CD14-positive monocyte (primary cell): ENCODE measurements around the gene EXOC4. TPM values are rescaled to one million over a fixed set of nuclear protein-coding genes. Genes with fewer than 3 reads are reported as not detected.

Source experiments
- DNase-seq, 3 donors: peaks; one replicate each; pipeline ENCODE4 v3.0.0-alpha.2; 2011 to 2022
- H2AFZ ChIP-seq: 2 replicates; pipeline ENCODE4 v1.6.0; 2012; ENCODE audit warnings: mild to moderate bottlenecking, low read depth, low read length, inconsistent platforms; ENCODE audit not compliant: insufficient read depth, poor library complexity, severe bottlenecking
- H3K27ac ChIP-seq, 2 donors: 1 replicate in 1 of 2; 2 replicates in 1 of 2; pipeline ENCODE4 v1.5.1; 2012 to 2013; ENCODE audit warnings: low read length in 2 of 2, control low read depth in 1 of 2, inconsistent platforms in 1 of 2, low read depth in 1 of 2, mild to moderate bottlenecking in 1 of 2
- H3K27me3 ChIP-seq, 2 donors: one replicate each; pipeline versions ENCODE4 v1.6.0 to v1.6.1; 2011 to 2013; ENCODE audit warnings: low read length in 2 of 2; ENCODE audit not compliant: control insufficient read depth in 2 of 2, insufficient read depth in 2 of 2
- H3K36me3 ChIP-seq, 2 donors: replicated peaks in 1 of 2; 1 replicate in 1 of 2; 2 replicates in 1 of 2; pipeline versions ENCODE4 v1.5.1 to v1.6.1; 2012 to 2013; ENCODE audit warnings: low read length in 2 of 2, control low read depth in 1 of 2, inconsistent platforms in 1 of 2, mild to moderate bottlenecking in 1 of 2; ENCODE audit not compliant: insufficient read depth in 2 of 2, control insufficient read depth in 1 of 2
- H3K4me1 ChIP-seq, 2 donors: 1 replicate in 1 of 2; 2 replicates in 1 of 2; pipeline versions ENCODE4 v1.5.1 to v1.6.1; 2012 to 2013; ENCODE audit warnings: low read length in 2 of 2, control low read depth in 1 of 2, inconsistent platforms in 1 of 2, mild to moderate bottlenecking in 1 of 2, moderate library complexity in 1 of 2; ENCODE audit not compliant: insufficient read depth in 2 of 2, control insufficient read depth in 1 of 2
- H3K4me2 ChIP-seq: replicated peaks from 2 replicates; pipeline ENCODE3; 2012; ENCODE audit warnings: low read length, moderate library complexity, mild to moderate bottlenecking; ENCODE audit not compliant: poor library complexity, severe bottlenecking; ENCODE audit errors: extremely low read depth
- H3K4me3 ChIP-seq, 3 experiments: fragments of 200-600 bp in 1 of 3; sonication (generic) in 1 of 3; replicated peaks in 1 of 3; 1 replicate in 2 of 3; 2 replicates in 1 of 3; pipeline ENCODE4 v1.5.1; 2011 to 2013; ENCODE audit warnings: low read length in 3 of 3, mild to moderate bottlenecking in 3 of 3, control low read depth in 2 of 3, low read depth in 2 of 3, inconsistent platforms in 1 of 3, moderate library complexity in 1 of 3
- H3K79me2 ChIP-seq: 2 replicates; pipeline ENCODE4 v1.6.0; 2012; ENCODE audit warnings: mild to moderate bottlenecking, control low read depth, inconsistent platforms, low read length, moderate library complexity; ENCODE audit not compliant: insufficient read depth
- H3K9ac ChIP-seq: 2 replicates; pipeline ENCODE4 v1.6.0; 2017; ENCODE audit warnings: low read length, mild to moderate bottlenecking; ENCODE audit not compliant: insufficient read depth, poor library complexity, severe bottlenecking
- H3K9me3 ChIP-seq, 2 donors: replicated peaks in 1 of 2; 1 replicate in 1 of 2; 2 replicates in 1 of 2; pipeline versions ENCODE4 v1.5.1 to v1.6.1; 2012 to 2013; ENCODE audit warnings: low read length in 2 of 2, control low read depth in 1 of 2; ENCODE audit not compliant: control insufficient read depth in 1 of 2, insufficient read depth in 1 of 2
- H4K20me1 ChIP-seq: 2 replicates; pipeline ENCODE4 v1.6.0; 2012; ENCODE audit warnings: mild to moderate bottlenecking, low read length, control low read depth, moderate library complexity; ENCODE audit not compliant: insufficient read depth
- H3K27ac Mint-ChIP-seq, 7 donors: one replicate each; pipeline ENCODE4 v1.8.0; 2020; ENCODE audit warnings: mild to moderate bottlenecking in 7 of 7, mixed read lengths in 7 of 7, moderate library complexity in 6 of 7, inconsistent platforms in 2 of 7
- H3K27me3 Mint-ChIP-seq, 3 donors: one replicate each; pipeline ENCODE4 v1.8.0; 2021 to 2022; ENCODE audit warnings: low read depth in 3 of 3, mild to moderate bottlenecking in 3 of 3, mixed read lengths in 3 of 3, moderate library complexity in 3 of 3, inconsistent platforms in 1 of 3
- H3K36me3 Mint-ChIP-seq, 2 donors: one replicate each; pipeline ENCODE4 v1.8.0; 2020; ENCODE audit warnings: mixed read lengths in 2 of 2, inconsistent platforms in 1 of 2, mild to moderate bottlenecking in 1 of 2
- H3K4me1 Mint-ChIP-seq: one replicate; pipeline ENCODE4 v1.8.0; 2020; ENCODE audit warnings: mild to moderate bottlenecking, mixed read lengths
- H3K4me3 Mint-ChIP-seq, 2 donors: one replicate each; pipeline ENCODE4 v1.8.0; 2020; ENCODE audit warnings: mild to moderate bottlenecking in 2 of 2, mixed read lengths in 2 of 2, moderate library complexity in 1 of 2
- H3K9me3 Mint-ChIP-seq, 7 donors: one replicate each; pipeline ENCODE4 v1.8.0; 2020 to 2022; ENCODE audit warnings: mixed read lengths in 7 of 7, mild to moderate bottlenecking in 6 of 7, moderate library complexity in 6 of 7, inconsistent platforms in 2 of 7
- WGBS: methylation state at CpG from one replicate; pipeline ENCODE4 v1.1.5; 2013; ENCODE audit warnings: missing lambda C conversion rate; ENCODE audit not compliant: insufficient coverage; 5-methylcytosine and 5-hydroxymethylcytosine counted together
- intact Hi-C, 2 donors: fragments of 100-400 bp; cut with micrococcal nuclease; formaldehyde crosslinking; loops; one replicate each; pipeline versions ENCODE4 v1.15.0 to v1.15.1; 2023
- polyA plus RNA-seq, 3 donors: library from polyadenylated mRNA; depleted of rRNA in 1 of 3; unstranded in 2 of 3; stranded (reverse) in 1 of 3; fragments of 300-500 nt in 2 of 3; fragments of >200 nt in 1 of 3; fragmentation: Illumina TruSeq in 2 of 3; gene quantifications; 1 replicate in 2 of 3; 2 replicates in 1 of 3; pipeline ENCODE4 v1.2.3, GENCODE V29; 2012 to 2021
- TF ChIP-seq, protein P1 (sequence below): fragments of 200-600 bp; IDR thresholded peaks from one replicate; pipeline ENCODE4 v1.8.0; 2022; ENCODE audit warnings: antibody characterized with exemption, mild to moderate bottlenecking

EXOC4 gene
- polyA plus RNA-seq, 3 donors = 20.6 to 22.3 (median 22.3) TPM

DNA sequence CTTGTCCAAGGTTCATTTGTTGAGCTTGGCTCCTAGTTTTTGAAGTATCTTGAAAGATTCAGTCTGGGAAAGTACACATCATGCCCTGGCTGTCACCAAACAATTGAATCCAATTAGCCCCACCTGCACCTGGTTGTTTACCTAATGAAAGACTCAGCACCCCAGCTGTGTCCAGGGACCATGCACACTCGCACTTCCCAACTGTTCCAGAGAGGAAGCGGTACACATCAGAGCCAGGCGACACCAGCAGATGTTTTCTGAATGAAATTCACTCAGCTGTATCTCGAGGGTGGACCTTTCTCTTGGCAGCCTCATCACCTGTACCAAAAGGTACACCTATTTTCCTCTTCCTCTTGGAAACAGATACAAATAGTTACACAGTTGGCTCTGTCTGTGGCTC, 657.9 kb downstream of the EXOC4 start:
- H3K27me3 ChIP-seq = no peaks in the 10 kb centered on the region
- H3K27ac Mint-ChIP-seq = no peak overlapping the region
- peaks cover 0 to 3% (median 0%) of the 10 kb centered on the region in 3 donors for H3K27me3 Mint-ChIP-seq
- no peaks in the 10 kb centered on the region for H3K9me3 ChIP-seq
- no peak for DNase-seq
- H3K4me1 ChIP-seq = peaks cover 5 to 6% of the 10 kb centered on the region in 2 donors
- no peaks in the 10 kb centered on the region for H3K4me1 Mint-ChIP-seq
- 92% methylated on average over 2 of the region's 4 CpGs for WGBS
- intact Hi-C loops = no loop called here
- TF ChIP-seq, protein P1, sequence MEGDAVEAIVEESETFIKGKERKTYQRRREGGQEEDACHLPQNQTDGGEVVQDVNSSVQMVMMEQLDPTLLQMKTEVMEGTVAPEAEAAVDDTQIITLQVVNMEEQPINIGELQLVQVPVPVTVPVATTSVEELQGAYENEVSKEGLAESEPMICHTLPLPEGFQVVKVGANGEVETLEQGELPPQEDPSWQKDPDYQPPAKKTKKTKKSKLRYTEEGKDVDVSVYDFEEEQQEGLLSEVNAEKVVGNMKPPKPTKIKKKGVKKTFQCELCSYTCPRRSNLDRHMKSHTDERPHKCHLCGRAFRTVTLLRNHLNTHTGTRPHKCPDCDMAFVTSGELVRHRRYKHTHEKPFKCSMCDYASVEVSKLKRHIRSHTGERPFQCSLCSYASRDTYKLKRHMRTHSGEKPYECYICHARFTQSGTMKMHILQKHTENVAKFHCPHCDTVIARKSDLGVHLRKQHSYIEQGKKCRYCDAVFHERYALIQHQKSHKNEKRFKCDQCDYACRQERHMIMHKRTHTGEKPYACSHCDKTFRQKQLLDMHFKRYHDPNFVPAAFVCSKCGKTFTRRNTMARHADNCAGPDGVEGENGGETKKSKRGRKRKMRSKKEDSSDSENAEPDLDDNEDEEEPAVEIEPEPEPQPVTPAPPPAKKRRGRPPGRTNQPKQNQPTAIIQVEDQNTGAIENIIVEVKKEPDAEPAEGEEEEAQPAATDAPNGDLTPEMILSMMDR = no peak
- H3K27ac ChIP-seq = no peak overlapping the region
- H3K4me3 ChIP-seq = no peak overlapping the region
- H3K9ac ChIP-seq = no peak overlapping the region
- H3K9me3 Mint-ChIP-seq = peaks cover 0 to 2% (median 0%) of the 10 kb centered on the region in 7 donors
- no peaks in the 10 kb centered on the region for H4K20me1 ChIP-seq
- no peak overlapping the region for H2AFZ ChIP-seq
- H3K36me3 Mint-ChIP-seq = peaks cover 6 to 8% of the 10 kb centered on the region in 2 donors
- no peak overlapping the region for H3K4me2 ChIP-seq
- no peaks in the 10 kb centered on the region for H3K79me2 ChIP-seq
- no peaks in the 10 kb centered on the region for H3K36me3 ChIP-seq
- no peak overlapping the region for H3K4me3 Mint-ChIP-seq

GRCh38 chr7:133911724-133912123, 658.8 kb downstream of the EXOC4 start:
- TF ChIP-seq, protein P1 = no peak
- no peaks in the 10 kb centered on the region for H3K36me3 ChIP-seq
- H3K27ac ChIP-seq = no peak overlapping the region
- WGBS = no CpG with 5 or more reads among the region's 2 CpGs
- H3K79me2 ChIP-seq = no peaks in the 10 kb centered on the region
- H3K4me1 ChIP-seq = peaks cover 5 to 6% of the 10 kb centered on the region in 2 donors
- no peak overlapping the region for H3K9ac ChIP-seq
- H3K9me3 ChIP-seq = no peaks in the 10 kb centered on the region
- no peak overlapping the region for H3K4me3 ChIP-seq
- no peak for DNase-seq
- H2AFZ ChIP-seq = no peak overlapping the region
- no peaks in the 10 kb centered on the region for H3K27me3 ChIP-seq
- H3K36me3 Mint-ChIP-seq = peaks cover 1 to 5% of the 10 kb centered on the region in 2 donors
- peaks cover 0 to 1% (median 0%) of the 10 kb centered on the region in 3 donors for H3K27me3 Mint-ChIP-seq
- no peak overlapping the region for H3K4me3 Mint-ChIP-seq
- H3K9me3 Mint-ChIP-seq = peaks cover 0 to 2% (median 0%) of the 10 kb centered on the region in 7 donors
- H4K20me1 ChIP-seq = no peaks in the 10 kb centered on the region
- intact Hi-C loops = no loop called here
- no peak overlapping the region for H3K27ac Mint-ChIP-seq
- H3K4me1 Mint-ChIP-seq = no peaks in the 10 kb centered on the region
- no peak overlapping the region for H3K4me2 ChIP-seq
